GM19452 (cell line): ENCODE measurements around the gene MYO3A.

ENCODE experiments used
- ATAC-seq: cut with Tn5 transposase; IDR thresholded peaks from one replicate; pipeline ENCODE4 v1.9.1; 2021; ENCODE audit not compliant: unreplicated experiment

MYO3A gene

GRCh38 chr10:26251925-26252324 is 317.9 kb downstream of the MYO3A start:
- no peak for ATAC-seq

GRCh38 chr10:26254616-26255015 is 320.6 kb downstream of the MYO3A start:
- ATAC-seq, result no peak

GRCh38 chr10:26259341-26259740 is 325.3 kb downstream of the MYO3A start:
- no peak for ATAC-seq
